Measurements from ENCODE around the gene RNF167.
"Not testable (repeated sequence)": the region's sequence is repeated elsewhere in the genome, so short reads cannot be mapped to it uniquely, and the experiment has no call there.

Gene RNF167

DNA sequence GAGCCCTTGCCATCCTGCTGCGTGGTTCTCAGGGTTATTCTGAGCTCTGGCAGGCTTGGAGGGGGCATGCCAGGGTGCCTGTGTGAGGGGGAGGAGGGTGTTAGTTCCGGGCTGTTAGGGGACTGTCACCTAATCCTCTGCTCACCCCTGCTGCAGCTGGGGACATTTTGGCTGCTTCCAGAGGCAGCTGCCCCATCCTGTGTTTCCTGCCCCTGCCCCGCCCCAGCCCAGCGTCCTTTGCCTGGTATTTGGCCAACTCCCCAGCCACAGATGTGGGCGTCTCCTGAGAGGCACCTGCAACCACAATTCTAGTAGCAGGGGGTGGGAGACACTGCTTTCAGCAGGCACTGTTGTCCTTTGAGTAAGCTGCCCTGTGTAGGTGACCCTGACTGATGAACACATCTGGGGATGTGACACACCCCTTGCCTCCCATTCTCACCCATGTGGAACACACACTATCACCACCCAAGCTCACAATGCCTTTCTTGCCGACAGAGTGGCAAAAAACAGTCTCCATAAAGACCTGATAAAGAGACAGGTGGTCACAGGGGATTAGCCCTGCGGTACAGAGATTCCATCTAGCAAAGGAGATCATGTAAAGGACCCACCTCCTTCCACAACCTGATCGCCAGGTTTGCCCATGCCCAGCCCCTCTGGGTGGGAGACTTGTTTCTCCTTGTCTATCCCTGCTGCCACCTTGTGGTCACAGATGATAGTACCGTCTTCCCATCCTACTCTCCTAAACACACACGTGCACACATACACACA, 36.8 kb upstream of the RNF167 start, which contains the start of gene CHRNE:
Gene CHRNE (minus strand): TSS at position 48 of the 768 bp plus-strand sequence. CDS start 35 bp downstream, at position 13.
- DNase-seq: peak; percentile 59

DNA sequence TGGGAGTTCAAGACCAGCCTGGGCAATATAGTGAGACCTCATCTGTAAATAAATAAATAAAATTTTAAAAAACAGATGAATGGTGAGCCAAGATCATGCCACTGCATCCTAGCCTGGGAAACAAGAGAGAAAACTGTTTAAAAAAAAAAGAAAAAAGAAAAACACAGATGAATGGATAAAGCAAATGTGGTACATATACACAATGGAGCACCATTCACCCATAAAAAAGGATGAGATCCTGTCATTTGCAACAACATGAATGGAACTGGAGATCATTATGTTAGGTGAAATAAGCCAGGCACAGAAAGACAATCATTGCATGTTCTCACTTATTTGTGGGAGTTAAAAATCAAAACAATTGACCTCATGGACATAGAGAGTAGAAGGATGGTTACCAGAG, 33.4 kb upstream of the RNF167 start:
- not testable (repeated sequence) for DNase-seq

- DNase-seq: no peak
These were observed 31.8 kb upstream of the RNF167 start for GRCh38 chr17:4908301-4908700.

DNA sequence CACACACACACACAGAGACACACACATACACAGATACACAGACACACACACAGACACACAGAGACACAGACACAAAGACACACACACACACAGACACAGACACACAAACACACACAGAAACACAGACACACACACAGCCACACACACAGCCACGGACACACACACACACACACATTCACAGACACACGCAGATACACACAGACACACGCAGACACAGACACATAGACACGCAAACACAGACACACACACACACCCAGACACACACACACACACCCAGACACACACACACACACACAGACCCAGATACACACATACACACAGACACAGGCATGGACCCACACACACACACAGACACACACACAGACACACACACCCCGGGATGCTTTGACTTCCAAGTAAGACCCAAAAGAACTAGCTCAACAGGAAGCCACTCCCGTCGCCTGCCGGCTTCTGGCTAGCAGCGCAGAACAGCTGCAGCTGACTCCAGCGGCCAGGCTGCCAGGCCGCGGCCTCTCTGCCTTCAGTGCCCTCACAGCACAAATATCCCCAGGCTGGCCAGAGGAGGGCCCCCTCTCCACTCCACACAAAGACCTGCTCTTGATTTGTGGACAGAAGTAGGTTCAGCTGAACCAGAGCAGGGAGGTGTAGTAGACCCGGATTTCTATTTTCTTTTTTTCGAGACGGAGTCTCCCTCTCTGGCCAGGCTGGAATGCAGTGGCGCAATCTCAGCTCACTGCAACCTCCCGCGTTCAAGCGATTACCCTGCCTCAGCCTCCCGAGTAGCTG, 31.2 kb upstream of the RNF167 start:
- peak; percentile 89 for DNase-seq

- no peak for DNase-seq
These were observed 26.1 kb upstream of the RNF167 start for GRCh38 chr17:4913994-4914393.

DNA sequence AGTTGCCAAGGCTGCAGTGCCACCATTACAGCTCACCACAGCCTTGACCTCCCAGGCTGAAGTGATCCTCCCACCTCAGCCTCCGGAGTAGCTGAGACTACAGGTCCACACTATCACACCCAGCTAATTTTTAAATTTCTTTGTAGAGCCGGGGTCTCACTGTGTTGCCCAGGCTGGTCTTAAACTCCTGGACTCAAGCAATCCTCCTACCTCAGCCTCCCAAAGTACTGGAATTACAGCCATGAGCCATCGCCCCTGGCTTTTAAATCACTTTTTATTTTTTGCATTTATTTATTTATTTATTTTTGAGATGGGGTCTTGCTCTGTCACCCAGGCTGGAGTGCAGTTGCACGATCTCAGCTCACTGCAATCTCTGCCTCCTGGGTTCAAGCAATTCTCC, 25.5 kb upstream of the RNF167 start:
- not testable (repeated sequence) for DNase-seq

- DNase-seq: no peak
These were observed 20.5 kb upstream of the RNF167 start for GRCh38 chr17:4919511-4920047.

DNA sequence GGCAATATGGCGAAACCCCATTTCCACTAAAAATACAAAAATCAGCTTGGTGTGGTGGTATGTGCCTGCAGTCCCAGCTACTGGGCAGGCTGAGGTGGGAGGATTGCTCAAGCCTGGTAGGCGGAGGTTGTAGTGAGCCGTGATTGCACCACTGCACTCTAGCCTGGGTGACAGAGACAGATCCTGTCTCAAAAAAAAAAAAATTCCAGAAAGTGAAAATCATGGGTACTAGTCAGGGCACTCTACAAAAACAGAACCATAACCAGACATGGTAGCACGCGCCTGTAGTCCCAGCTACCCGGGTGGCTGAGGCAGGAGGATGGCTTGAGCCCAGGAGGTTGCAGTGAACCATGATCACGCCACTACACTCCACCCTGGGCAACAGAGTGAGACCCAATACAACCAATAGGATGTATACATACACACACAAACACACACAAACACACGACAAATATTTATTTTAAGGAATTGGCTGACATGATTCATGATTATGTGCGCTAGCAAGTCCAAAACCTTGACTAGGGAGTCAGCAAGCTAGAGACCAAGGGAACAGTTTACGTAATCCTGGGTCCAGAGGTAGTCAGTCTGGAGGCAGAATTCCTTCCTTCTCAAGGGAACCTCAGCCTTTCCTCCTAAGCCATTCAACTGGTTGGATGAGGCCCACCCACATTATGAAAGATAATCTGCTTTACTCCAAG, 19.6 kb upstream of the RNF167 start:
- peak; percentile 94 for DNase-seq

DNA sequence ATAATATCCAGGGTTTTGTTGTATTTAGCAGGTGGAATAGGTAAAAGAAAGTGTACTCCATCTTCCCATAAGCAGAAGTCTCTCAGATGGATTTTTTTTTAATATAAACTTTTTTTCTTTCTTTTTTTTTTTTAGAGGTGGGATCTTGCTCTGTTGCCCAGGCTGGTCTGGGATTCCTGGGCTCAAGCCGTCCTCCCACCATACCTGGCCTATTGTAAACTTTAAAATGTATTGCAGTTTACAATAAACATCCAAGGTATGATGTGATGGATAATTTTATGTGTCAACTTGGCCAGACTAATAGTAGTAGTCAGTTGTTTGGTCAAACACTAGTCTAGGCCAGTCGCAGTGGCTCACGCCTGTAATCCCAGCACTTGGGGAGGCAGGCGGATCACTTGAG, 18.7 kb upstream of the RNF167 start:
- no peak for DNase-seq

GRCh38 chr17:4926577-4927335, 13.3 kb upstream of the RNF167 start:
- peak; percentile 90 for DNase-seq

- no peak for DNase-seq
These were observed 11.2 kb upstream of the RNF167 start for GRCh38 chr17:4928881-4929280.

GRCh38 chr17:4931963-4932362, 8.1 kb upstream of the RNF167 start, which contains the start of gene GP1BA:
GP1BA (plus strand) TSS chr17:4932277; CDS start chr17:4932605, 328 bp downstream.
- peak; percentile 53 for DNase-seq

- no peak for DNase-seq
These were observed 7.3 kb upstream of the RNF167 start for GRCh38 chr17:4932756-4933155.

DNA sequence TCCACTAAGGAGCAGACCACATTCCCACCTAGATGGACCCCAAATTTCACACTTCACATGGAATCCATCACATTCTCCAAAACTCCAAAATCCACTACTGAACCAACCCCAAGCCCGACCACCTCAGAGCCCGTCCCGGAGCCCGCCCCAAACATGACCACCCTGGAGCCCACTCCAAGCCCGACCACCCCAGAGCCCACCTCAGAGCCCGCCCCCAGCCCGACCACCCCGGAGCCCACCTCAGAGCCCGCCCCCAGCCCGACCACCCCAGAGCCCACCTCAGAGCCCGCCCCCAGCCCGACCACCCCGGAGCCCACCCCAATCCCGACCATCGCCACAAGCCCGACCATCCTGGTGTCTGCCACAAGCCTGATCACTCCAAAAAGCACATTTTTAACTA, 6.4 kb upstream of the RNF167 start:
- no peak for DNase-seq

DNA sequence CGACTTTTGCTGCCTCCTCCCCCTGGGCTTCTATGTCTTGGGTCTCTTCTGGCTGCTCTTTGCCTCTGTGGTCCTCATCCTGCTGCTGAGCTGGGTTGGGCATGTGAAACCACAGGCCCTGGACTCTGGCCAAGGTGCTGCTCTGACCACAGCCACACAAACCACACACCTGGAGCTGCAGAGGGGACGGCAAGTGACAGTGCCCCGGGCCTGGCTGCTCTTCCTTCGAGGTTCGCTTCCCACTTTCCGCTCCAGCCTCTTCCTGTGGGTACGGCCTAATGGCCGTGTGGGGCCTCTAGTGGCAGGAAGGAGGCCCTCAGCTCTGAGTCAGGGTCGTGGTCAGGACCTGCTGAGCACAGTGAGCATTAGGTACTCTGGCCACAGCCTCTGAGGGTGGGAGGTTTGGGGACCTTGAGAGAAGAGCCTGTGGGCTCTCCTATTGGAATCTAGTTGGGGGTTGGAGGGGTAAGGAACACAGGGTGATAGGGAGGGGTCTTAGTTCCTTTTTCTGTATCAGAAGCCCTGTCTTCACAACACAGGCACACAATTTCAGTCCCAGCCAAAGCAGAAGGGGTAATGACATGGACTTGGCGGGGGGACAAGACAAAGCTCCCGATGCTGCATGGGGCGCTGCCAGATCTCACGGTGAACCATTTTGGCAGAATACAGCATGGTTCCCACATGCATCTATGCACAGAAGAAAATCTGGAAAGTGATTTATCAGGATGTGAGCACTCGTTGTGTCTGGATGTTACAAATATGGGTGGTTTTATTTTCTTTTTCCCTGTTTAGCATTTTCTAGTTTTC, 5.7 kb upstream of the RNF167 start:
- DNase-seq: peak; percentile 63

DNA sequence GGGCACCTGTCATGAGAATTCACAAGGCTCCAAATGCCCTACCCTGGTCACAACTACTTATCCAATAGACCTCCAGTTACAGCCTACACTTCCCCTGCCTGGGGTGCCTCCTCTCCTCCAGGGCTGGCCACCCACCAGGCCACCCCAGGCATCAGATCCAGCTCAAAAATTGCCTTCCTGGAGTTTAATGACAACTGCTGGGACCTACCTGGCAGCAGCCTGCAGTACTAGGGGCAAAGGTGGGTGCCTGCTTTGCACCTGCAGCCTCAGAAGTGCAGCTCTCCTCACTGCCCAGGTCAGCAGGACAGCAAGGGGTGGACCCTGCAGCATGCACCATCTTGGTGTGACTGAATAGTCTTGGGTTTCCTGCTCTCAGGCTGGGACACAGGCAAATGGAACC, 4.4 kb upstream of the RNF167 start:
- no peak for DNase-seq

- no peak for DNase-seq
These were observed 3.6 kb upstream of the RNF167 start for GRCh38 chr17:4936436-4936835.

GRCh38 chr17:4937553-4937952, 2.5 kb upstream of the RNF167 start:
- DNase-seq: no peak

GRCh38 chr17:4938069-4938491, 2.0 kb upstream of the RNF167 start:
- DNase-seq: no peak

DNA sequence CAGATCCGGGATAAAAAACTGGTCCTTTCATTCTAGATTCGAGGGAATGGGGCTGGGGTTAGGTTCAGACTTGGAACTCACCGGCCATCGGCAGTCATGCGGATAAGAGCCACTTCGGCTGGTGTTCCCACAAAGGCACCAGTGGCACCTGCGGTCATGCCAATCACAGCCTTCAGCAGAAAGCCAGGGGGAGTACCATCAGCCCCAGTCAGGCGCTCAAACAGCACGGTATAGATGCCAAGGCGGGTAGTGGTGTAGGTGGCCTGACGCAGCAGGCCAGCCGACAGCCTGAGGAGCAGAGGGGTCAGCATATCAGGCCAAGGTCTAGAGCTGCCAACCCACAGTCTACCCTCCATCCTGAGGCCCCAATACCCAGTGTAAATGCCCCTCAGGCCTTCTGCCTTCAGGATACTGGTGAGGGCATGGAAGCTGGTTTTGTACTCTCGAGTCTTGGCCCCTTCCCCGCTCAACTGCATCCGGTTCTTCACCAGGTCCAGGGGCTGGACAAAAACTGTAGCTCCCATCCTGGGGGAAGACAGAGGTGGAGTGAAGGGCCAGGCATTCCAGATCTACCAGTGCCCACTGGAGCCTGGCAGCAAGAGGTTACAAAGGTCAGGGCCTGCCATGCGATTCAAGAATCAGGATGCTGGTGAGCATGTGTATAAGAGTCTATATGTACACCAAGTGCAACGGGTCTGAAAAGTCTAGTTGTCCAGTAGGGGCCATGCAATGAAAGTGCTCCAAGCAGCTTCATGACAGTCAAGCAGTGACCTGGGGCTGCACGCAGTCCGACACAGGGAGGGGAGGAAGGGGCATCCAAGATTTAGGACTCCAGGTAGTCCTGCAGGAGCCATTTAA, 1.2 kb upstream of the RNF167 start:
- no peak for DNase-seq

GRCh38 chr17:4939546-4939795, 597 bp upstream of the RNF167 start:
- no peak for DNase-seq
